Activated CD8-positive, alpha-beta memory T cell treated with anti-CD3 and anti-CD28 coated beads, Interleukin-2, amount 50 U/mL, for 4 hours (primary cell): ENCODE results near the gene MVB12B.
A peak's percentile ranks its signal among the peaks of the same experiment; 100 is the strongest.

Experiments
- DNase-seq: peaks from one replicate; pipeline ENCODE4 v3.0.0-alpha.2; 2020

The MVB12B gene

DNA sequence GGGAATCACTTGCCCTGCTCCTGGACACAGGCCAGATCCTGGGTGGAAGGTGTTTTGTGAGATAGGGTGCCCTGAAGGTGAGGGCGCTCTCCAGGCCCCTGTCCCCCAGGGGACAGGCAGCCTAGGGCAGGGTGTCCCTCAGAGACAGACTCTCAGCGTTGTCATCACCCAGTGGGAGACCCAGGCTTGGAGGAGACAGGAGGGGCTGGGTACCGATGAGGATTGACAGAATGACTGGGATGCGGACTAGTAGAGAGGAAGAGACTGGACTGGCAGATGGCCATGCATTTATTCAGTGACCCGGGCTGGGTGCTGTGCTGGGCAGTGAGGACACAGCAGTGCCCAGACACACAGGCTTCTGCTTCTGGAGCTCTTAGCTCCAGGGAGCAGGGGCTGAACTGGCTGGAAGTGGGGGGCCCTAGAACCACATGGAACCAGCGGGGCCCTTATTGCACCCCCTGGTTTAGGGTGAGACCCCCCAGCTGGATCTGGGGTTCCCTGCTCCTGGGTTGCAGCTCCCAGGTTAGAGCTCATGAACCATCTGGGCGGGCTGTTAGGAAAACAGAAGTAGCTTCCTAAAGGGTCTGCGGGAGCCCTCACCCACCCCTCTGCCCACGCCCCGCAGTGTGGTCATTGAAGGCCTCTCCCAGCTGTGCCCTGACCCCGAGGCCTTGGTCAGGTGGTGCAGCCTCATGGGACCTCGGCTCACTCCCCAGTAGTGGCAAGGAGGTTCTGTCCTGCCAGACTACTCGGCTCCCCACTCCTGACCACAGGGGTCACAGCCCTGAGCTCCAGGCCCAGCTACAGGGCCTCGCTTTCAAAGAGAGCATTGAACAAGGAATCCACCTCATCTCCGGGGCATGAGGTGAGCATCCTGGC is 170.4 kb downstream of the MVB12B start:
- peak; percentile 10 for DNase-seq

DNA sequence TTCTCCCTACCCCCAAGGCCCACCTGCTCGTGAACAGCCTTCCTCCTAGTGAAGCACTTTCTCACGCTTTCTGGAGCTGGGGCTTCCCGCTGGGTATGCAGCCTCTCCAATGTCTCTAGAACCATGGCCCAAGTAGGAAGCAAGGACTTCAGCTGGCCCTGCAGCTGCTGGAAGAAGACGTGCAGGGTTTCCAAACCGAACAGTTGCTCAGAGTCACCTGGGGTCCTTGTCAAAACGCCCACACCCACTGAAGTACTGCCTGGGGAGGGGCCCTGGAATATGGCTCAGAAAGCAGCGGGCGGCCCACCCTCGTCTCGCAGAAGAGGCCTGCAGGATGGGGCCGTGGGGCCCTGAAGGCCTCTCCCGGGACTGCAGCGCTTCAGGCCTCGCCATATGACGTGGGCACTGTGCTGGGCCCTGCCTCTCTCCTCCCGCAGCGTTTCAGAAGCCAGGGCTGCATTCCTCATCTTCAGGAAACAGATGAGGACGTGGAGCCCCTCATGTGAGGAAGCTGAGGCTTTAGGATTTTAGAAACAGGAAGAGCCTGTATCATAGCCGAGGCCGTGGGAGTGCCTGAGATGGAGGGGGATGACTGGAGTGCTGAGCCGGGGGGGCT is 171.1 kb downstream of the MVB12B start:
- no peak for DNase-seq

DNA sequence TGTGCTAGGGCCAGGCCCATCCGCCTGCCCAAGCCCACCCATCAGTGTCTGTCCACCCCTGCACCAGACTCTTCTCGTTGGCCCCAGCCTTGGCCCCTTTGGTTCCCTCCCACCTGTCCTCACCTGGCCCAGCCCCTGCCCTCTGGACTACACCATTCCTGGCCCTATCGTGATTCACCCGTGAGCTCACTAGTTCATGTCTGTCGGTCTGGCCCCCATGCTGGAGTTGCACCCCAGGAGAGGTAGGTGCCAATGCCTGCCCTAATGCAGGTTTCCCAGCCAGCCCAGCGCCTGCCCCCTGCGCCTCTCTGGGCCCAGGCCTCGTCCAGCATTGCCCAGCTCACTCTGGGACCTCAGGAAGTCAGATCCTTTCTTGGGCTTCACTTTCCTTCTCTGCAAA is 171.7 kb downstream of the MVB12B start:
- no peak for DNase-seq

DNA sequence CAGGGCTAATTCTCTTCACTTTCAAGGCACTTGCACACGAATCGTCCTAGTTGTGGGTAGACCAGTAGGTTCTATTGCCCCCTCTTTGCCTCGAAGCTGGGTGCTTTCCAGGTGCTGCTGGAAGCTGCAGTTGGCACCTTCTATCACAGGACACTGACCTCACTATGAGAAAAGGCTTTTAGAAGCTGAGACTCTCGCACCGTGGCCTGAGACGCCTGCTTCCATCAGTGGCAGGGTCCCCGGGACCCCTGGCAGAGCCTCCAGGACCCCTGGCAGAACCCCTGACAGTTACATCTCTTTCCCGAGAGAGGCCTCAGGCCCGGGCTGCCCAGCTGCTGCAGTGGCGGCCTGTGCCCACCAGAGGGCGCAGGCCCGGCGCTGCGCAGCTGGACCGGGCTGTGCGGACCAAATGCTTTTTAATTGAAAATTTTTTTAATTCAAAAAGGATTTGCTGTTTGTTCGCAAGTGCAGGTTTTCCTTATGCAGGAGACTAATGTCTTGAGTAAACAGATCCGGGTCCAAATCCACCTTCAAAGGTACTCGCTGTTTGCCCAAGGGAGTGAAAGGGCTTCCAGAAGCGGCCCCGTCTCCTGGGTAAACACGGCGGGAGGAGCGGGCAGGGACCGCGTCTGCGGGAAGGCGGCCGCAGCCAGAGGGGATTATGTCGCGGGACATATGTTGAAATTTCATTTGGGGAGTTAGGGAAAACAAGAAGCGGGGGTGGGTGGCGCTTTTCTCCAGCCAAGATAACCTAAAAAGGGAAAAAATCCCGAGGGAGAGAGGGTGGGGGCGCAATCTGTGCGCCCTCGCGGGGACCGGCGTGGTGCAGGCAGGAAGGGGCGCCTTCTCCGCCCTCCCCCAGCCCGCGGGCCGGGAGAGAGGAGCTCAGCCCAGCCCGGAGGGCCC is 172.6 kb downstream of the MVB12B start:
- DNase-seq, result peak; percentile 44

DNA sequence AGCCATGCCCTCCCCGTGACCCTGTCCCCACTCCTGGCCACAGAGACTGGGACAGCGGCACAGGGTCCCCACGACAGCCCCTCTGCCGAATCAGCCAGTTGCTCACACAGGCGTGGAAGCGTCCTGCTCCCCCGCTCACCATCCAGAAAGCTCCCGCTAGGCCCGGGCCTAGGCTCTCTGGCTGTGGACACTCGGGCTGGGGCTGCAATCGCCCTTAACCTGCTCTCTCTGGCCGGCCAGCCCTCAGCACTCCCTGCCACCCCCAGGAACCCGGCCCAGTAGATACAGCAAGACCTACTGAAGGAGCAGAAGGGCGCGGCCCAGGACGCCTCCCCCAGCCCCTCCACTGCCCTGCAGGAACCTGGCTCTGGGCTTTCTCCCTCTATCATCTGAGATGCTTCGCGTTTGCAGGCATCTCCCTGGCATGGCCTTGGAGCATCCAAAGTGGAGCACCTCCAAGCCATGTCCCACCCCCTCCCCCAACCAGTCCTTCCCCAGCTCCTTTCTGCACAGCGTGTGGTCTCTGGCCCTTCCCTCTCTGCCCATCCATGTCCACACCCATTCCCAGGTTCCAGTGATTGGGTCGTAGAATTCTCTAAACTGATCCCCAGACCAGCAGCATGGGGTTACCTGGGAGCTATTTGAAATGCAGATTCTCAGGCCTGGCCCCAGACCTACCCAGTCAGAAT is 173.4 kb downstream of the MVB12B start:
- no peak for DNase-seq

DNA sequence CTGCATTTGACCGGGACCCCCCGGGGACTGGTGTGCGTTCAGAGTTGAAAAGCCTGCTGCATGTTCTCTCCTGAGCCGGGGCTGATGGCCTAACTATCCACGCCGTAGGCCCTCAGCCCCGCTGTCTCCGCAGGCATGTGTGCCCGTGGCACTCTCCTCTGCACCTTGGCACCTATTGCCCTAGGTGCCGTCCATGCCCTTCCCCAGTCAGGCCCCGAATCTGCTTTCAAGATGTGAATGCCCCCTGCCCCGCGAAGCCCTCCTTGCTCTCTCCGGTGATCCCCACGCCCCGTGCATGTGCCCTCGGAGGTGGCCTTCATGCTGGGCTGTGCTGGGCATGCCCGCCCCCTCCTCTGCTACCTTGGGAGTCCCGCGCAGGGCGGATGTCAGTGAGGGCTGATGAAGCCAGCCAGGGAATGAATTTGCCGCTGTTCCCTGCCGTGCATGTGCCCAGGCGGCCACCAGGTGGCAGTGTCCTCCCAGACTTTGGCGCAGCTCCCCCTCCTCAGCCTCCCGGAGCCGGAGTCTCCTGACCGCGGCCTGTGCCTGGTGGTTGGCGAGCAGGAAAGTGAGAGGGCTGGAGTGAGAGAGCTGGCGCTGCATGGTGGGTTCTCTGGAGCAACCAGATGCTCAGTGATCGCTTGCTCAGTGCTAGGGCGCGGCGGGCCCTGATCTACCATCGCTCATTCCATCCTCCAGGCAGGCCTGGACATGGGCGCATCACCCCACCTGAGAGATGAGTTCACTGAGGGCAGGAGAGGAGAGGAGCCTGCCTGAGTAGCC is 174.2 kb downstream of the MVB12B start:
- DNase-seq, result peak; percentile 70

DNA sequence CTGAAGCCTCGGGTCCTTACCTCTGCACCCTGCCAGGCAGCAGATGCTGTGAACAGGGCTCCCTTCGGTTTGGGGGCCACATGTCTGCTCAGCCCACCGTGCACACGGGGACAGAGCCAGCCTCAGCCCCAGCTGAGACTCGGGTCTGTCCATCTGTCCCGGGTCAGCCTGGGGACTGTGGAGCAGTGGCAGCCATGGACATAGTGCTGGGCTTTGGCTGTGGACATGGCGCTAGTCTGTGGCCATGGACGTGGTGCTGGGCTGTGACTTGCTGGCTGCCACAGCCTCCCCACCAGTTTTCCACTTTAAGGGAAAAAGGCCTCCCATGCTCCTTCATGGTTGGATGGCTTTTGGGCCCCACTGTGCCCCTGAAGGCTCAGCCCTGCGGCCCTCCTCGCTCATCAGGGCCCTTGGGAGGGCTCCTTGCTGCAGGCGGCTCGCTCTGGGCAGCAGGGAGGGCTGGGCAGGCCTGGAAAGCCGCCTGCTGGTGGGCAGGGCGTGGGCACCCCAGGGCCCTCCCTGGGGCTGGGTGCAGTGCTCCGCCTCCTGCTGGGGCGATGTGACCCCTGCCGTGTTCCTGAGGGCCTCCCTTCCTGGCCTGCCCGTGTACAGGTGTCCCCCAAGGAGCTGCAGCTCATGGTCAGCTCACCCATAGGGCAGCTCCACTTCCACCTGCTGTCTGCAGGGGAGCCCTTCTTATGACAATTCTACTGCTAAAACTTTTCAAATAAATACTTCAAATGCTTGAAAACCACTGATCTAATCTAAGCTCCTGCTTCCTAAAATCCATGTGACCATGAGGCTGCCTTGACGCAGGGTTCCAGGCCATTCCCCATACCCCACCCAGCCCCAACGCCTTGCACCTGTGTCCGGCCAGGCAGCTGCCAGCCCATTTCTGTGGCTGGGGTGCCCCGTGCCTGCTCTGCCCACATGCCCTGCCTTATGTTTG is 175.0 kb downstream of the MVB12B start:
- no peak for DNase-seq

DNA sequence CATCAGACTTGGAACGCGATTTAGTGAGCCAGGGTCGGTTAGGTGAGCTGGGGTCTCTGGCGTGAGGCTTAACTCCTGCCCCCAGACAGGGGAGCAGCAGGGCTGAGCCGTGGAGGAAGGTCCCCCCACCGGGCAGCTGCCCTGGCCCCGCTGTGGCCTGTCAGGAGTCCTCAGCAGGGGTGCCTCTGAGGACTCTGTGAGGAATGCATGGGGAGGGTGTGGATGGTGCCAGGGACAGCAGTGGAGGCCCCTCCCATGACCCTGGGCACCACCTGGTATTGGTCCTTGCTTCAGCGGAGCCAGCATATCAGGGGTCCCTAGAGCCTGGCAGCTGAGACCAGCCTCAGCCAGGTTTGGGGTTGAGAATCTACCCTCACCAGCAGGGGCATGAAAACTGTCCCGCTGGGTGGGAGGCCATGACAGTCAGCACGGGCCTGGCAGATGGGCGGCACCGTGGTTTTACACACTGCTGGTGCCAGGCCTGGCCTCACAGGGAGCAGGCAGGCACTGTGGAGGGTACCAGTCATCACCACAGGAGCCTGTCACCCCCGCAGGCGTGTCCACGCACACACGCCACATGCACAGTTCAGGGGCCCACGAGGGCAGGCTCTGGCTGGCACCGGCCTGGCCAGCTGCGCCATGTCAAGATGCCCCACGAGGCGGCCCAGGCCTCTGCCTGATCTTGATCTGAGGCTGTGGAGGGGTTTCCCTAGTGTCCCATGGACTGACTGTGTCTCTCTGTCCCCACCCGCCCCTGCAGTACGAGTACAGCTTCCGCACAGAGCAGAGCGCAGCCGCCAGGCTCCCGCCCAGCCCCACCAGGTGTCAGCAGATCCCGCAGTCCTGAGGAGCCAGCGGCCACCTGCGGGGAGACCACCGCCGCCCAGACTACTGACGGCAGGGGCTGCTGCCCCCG is 176.0 kb downstream of the MVB12B start:
- no peak for DNase-seq

DNA sequence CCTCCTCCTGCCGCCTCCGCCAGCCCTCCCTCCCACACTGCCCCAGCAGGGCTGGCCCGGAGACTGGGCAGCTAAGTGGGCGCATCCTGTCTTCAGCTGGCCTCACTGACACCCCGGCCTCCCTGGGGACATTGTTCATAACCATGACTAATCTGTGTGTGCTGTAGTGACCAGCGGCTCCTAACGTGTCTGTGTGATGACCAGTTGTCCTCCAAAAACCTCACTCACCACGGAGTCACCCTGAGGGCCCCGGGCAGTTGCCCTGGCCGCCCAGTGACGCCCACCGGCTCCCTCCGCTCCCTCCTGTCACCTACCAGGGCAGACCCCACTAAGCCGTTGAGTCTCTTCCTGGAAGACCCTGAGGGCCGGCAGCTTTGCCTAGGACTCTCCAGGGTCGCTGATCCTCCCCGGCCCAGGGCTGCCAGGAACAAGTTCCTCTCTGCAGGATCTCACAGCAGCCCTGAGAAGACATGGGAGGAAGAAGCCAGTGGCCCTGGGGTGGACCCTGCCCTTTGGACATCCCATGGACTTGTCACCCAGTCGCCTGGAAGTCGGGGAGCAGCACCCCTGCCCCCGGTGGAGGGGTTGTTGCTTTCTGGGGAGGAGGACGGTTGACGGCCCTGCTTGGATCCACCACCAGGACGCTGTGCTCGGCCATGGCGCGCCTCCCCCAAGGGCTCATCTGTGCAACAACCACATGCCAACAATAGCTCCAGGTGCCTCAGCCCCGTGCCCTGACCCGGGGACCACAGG is 176.9 kb downstream of the MVB12B start:
- no peak for DNase-seq

DNA sequence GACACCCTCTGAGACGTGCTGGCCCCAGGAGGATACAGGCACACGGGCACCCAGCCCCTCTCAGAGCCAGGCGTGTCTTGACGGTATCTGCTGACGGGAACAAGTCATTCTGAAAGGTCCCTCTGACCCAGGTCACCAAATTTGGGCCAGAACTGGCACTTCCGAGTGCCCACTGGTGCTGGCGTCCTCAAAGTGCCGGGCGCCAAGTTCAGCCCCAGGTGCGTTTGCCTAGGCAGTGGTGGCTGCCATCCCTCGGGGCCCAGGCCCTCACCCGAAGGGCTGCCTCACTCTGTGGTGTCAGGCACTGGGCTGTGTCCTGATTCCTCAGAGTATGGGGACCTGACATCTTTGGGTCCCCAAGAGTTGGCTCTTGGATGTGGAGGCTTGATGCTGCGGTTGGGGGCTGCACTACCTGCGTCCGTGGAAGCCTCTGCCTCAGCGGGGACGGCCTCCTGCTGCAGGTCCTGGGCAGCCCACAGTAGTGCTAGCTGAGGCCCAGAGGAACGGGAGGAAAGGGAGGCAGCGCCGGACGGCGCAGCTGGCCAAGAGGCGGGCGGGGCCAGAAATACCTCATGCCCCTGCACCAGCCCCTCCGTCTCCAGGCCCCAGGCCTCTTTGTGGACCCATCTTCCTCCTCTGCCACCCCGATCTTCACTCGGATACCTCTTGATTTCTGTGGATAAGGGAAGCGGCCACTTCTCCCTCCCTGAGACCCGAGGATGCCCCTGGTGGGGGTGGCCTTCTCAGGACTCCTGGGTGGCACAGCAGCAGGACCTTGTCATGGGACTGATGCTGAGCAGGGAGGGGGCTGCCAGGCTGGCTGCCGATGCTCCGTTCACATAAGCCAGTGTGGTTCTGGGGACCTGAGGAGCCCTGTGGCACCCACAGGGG is 177.7 kb downstream of the MVB12B start:
- DNase-seq, result no peak

DNA sequence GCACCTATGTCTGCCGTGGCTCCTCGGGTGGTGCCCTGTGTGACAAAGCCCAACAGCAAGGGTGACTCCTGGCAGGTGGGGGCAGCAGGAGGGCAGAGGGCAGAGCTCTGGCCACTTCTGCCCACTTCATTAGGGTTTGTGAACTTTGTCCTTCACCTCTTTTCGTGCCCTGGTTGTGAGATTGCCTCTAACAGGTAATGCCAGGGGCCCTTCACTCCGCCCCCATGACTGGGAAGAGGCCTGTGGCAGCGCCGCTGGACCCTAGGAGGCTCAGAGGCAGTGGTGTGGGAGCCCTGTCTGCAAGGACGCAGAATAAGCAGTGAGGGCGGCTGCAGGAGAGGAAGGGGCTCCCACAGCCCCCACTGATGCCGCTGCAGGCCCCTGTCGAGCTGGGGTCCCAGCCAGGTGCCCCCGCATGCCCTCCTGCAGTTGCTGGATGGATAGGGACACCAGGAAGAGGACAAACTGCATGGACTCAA is 178.4 kb downstream of the MVB12B start:
- DNase-seq, result no peak

DNA sequence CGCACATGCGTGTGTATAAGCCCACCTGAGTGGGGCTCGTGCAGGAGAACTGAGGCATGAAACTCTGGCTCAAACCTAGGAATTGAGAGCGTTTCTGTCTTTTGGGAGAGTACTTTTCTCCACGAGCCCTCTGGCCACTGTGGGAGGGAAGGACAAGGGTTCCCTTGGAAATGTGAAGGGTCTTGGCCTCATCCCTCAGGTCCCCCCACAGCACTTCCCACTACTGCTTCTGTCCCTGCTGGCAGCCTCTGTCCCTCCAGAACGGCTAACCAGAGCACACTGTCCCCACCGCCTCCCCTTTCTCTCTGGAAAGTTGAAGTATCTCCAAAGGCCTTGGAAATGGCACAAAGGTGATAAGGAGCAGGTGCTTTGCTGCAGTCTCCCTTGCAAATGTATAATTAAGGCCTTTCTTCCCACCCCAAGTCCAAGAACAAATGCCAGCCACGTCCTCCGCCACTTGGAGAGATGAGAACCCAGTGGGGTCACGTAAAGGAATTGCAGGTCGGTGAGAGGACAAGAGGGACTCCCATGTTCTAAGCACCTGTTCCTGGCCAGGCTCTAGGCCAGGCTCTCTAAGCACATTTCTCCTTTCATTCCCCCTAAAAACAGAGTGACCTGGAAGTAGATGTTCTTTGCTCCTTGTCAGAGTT is 179.2 kb downstream of the MVB12B start:
- DNase-seq, result peak; percentile 6

DNA sequence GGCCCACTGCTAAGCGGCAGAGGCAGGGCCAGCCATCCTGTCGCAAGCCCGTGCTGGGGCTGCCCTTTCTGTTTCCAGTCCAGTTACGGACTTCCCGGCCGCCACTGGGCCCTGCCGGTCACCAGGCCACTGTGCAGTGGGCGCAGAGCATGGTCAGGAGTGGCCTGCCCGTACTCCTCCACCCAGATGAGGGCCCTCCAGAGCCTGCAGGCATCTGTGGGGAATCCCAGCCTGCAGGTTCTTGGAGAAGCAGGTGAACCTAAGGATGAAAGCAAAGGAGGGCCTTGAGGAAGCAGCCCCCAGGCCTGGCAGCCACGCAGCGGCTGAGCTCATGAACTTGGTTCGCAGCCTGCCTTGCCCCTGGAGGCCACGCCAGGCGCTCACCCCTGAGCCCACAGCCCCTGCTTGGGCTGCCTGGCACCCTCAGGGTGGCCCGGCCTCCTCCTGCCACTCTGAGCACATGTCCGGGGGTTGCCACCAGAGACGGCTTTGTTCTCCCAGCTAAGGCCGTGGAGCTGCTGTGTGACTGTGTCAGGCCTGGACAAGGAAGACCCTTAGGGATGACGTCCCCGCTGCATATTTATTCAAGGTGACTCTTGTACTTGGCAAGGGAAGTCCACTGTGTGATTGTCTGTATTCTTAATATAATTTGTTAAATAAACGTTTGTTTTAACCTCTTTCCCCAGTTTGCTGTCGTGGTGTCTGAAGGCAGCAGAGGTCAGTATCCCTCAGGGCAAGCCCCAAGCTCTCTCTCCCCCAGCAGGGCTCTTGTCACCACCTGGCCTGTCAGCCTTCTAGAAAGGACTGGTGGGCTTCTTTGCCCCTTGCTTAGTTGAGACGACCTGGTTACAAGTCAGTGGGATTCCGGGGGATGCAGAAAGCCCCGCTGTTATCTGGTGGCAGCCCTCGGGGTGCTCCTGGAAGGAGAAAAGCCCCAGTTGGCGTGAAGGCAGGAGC is 180.0 kb downstream of the MVB12B start:
- peak; percentile 11 for DNase-seq

DNA sequence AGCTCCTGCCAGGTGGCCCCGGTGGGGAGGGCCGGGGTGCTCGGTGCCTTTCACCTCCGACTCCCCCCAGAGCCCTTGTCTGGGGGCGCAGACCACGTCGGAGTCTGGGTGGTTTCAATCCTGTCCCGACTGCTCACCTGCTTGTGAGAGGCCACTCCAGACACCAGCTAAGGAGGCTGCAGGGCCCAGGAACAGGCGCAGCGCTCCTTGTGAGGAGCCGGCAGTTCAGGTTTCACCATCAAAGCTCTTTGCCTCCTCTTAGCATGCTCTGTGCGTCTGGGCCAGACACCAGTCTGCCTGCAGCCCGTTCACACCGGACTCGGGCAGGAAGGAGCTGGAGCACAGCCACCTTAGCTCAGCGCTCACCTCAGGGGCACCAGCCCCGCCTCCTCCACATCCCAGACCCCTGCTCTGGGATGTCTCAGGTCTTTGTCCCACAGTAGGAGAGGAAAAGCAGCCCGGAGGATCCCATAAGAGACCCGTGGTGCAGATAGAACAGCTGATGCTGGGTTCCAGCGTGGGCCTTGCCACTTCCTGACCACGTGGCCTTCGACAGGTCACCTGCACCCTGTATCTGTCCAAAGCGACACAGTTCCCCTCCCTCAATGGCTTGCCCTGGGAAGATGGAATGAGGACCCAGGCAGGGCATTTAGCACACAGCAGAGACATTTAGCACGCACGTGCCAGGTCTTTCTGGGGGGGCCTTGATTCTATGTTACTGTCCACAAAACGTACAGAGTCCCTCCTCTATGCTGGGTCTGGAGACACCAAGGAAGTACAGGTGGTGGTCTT is 180.9 kb downstream of the MVB12B start:
- DNase-seq, result no peak

DNA sequence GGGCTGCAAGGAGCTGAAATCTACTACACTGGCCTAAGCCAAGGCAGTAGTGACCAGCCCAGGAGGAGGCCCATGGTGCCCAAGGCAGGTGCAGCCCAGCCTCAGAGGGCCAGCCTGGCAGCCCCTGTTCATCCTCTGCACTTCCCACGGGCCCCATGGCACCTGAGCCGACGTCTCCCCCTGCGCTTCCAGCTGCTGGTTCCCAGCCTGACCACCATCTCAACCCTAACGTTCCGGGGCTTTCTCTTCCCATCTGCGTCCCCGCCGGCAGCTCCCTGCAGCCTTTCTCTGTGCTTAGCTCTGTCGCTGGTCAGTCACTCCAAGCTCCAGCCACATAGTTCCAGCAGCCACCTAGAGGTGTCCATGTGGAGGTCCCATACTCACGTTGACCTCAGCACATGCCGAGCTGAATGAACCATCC is 181.6 kb downstream of the MVB12B start:
- DNase-seq, result no peak
